BJ (cell line): ENCODE results near the gene CUX1. TPM values are rescaled to one million over a fixed set of nuclear protein-coding genes. Genes with fewer than 3 reads are reported as not detected.

Experiments
- CTCF ChIA-PET: fragments of 350-600 bp; formaldehyde crosslinking; extraction: SDS; loops from one replicate; lab custom pipeline; 2021; ENCODE audit warnings: antibody characterized with exemption, inconsistent platforms; lab: Yijun Ruan, JAX
- POLR2A ChIA-PET: fragments of 300-600 bp; sonication (Branson Sonifier 250); formaldehyde crosslinking; extraction: SDS; loops from one replicate; lab custom pipeline; 2021; ENCODE audit warnings: antibody characterized with exemption; lab: Charles Lee
- DNase-seq: peaks from one replicate; pipeline ENCODE4 v3.0.0-alpha.2; 2011; ENCODE audit warnings: low read depth
- H3K27me3 ChIP-seq: 2 replicates; pipeline ENCODE4 v1.6.0; 2011; ENCODE audit warnings: low read length; ENCODE audit not compliant: control insufficient read depth, insufficient read depth
- H3K36me3 ChIP-seq: 2 replicates; pipeline ENCODE4 v1.5.1; 2011; ENCODE audit warnings: low read length; ENCODE audit not compliant: control insufficient read depth, insufficient read depth
- H3K4me3 ChIP-seq: 2 replicates; pipeline ENCODE4 v1.5.1; 2011; ENCODE audit warnings: low read depth, mild to moderate bottlenecking, control low read depth, low read length
- polyA plus RNA-seq: library from polyadenylated mRNA; depleted of rRNA; stranded (reverse); fragments of >200 nt; gene quantifications from 2 replicates; pipeline ENCODE4 v1.2.3, GENCODE V29; 2011
- TF ChIP-seq, protein P1 (sequence below): IDR thresholded peaks from 2 replicates; pipeline ENCODE4 v1.5.1; 2011; ENCODE audit warnings: low read depth, mild to moderate bottlenecking, control low read depth, inconsistent platforms, low read length, moderate library complexity; ENCODE audit not compliant: insufficient read depth

The CUX1 gene
- polyA plus RNA-seq, 1 experiment, result 36.5 TPM

DNA sequence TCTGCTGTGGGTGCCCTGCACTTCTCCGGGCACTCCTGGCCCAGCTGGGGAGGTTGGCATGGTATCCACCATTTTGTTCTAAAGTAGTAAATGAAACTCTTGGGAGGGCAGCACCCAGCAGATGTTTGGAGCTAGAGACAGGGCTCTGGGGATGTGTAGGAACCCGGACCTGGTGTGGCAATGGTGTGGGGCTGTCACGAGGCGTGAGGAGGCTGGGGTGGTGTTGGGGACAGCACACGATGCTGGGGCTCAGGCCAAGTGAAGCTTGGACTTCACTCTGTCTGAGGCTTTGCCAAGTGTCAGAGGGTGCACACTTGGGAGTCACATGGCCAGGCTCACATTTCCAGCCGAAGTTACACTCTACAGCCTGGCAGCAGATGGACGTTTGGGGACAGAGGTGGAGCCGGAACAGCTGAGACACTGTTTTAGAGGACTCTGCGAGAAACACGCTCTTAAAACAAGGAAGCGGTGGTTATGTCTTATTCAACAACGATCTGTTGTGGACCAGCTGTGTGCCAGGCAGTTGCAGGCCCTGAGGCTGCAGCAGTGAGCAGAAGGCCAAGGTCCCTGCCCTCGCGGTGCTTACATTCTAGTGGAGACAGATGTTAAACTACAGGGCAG is 118.2 kb downstream of the CUX1 start:
- H3K27me3 ChIP-seq, result no peaks in the 10 kb centered on the region
- POLR2A ChIA-PET, result no interaction called here
- H3K36me3 ChIP-seq, result peaks cover 1% of the 10 kb centered on the region; the same call in 1 of the 2 replicates
- TF ChIP-seq, protein P1, sequence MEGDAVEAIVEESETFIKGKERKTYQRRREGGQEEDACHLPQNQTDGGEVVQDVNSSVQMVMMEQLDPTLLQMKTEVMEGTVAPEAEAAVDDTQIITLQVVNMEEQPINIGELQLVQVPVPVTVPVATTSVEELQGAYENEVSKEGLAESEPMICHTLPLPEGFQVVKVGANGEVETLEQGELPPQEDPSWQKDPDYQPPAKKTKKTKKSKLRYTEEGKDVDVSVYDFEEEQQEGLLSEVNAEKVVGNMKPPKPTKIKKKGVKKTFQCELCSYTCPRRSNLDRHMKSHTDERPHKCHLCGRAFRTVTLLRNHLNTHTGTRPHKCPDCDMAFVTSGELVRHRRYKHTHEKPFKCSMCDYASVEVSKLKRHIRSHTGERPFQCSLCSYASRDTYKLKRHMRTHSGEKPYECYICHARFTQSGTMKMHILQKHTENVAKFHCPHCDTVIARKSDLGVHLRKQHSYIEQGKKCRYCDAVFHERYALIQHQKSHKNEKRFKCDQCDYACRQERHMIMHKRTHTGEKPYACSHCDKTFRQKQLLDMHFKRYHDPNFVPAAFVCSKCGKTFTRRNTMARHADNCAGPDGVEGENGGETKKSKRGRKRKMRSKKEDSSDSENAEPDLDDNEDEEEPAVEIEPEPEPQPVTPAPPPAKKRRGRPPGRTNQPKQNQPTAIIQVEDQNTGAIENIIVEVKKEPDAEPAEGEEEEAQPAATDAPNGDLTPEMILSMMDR, result no peak
- CTCF ChIA-PET, result no interaction called here
- DNase-seq, result no peak
- H3K4me3 ChIP-seq, result no peak overlapping the region

DNA sequence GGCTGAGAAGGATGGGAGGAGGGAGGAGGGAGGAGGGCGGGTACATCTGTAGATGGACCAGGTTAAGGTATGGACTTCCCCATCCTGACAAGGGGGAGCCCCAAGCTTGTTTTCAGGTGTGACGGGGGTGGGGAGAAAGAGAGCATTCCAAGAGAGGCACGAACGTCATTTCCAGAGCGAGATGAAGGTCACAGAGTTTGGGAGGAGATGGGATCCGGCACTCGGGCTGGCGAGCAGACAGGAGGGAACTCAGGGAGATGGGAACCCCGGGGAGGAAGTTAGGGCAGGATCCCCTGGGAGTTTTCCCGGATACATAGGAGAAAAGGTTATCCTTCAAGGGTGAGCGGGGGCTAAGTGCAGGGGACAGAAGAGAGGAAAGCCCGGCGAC is 118.8 kb downstream of the CUX1 start:
- POLR2A ChIA-PET, result interaction anchor here (0.6 kb wide), 1 partner anchor 1061 kb away, joined by 3 read pairs; the partner anchor contains the start of gene SRRT
- Histone ChIP-seq H3K36me3 (peaks cover 1% of the 10 kb centered on the region; the same call in 1 of the 2 replicates), H3K27me3 (no peaks in the 10 kb centered on the region), H3K4me3 (no peak overlapping the region)
- TF ChIP-seq, protein P1, result no peak
- CTCF ChIA-PET, result no interaction called here
- no peak for DNase-seq

DNA sequence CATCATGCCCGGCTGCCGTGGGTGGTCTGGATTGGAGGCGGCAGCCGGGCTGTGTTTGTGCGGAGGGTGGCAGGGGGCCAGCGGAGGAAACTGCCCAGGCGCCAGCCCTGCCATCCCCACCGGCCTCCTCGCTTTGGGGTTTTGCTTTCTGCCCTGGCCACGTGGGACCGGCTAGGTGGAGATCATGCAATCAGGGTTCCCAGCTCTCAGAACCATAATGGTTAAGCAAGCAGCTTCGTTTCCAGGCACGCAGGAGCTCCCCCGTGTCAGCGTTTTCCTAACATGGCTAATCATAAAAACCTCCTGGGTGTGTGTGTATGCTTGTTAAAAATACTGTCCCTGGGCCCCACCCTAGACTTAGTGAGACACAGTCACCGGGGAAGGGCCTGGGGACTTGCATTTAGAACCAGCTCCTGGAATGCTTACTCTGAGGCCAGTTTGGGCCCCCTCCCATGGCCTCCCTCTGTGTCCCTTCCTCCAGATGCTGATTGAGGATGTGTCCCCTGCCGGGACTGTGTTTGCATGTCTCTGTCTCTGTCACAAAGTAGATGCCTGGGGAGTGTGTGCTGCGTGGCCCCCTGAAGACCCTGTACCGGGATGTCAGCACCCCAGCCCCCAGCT is 119.3 kb downstream of the CUX1 start:
- Histone ChIP-seq H3K4me3 (no peak overlapping the region), H3K36me3 (peaks cover 1% of the 10 kb centered on the region; the same call in 1 of the 2 replicates), H3K27me3 (no peaks in the 10 kb centered on the region)
- DNase-seq, result no peak
- POLR2A ChIA-PET, result interaction anchor here (0.6 to 0.9 kb wide), 2 partner anchors 44 to 1062 kb away, joined by 3 to 4 read pairs; partner anchors contain the start of gene SRRT
- CTCF ChIA-PET, result no interaction called here
- TF ChIP-seq, protein P1, result no peak

DNA sequence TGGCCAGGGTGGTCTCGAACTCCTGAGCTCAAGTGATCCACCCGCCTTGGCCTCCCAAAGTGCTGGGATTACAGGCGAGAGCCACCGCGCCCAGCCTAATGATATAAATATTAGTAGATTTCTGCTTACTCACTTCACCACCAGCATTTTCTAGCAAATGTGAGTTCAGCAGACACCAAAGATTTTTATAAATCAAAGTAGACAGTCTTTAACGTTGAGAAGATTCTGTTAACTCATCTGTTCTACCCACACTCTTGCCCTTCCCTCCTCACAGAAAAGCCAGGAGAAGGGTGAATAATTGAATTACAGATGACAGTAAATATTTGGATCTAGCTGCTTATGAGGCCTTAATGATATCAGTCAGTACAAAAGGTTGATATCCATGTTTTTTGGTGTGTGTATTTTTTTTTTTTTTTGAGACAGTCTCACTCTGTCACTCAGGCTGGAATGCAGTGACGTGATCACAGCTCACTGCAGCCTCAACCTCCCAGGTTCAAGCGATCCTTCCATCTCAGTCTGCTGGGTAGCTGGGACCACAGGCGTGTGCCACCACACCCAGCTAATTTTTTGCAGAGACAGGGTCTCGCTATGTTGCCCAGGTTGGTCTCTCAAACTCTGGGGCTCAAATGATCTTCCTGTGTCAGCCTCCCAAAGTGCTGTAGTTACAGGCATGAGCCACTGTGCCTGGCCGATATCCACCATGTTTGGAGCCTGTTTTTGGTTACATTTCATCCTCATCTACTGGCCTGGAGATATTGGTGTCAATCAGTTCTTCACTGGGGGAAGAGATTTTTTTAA is 120.5 kb downstream of the CUX1 start:
- ChIA-PET CTCF (no interaction called here), POLR2A (interaction anchor here (0.9 kb wide), 1 partner anchor 45 kb away, joined by 4 read pairs; no protein-coding TSS in a partner anchor)
- TF ChIP-seq, protein P1, result no peak
- Histone ChIP-seq H3K36me3 (peaks cover 1% of the 10 kb centered on the region; the same call in 1 of the 2 replicates), H3K27me3 (no peaks in the 10 kb centered on the region), H3K4me3 (no peak overlapping the region)
- no peak for DNase-seq
